CD4-positive, alpha-beta T cell (primary cell): ENCODE measurements around the gene CYBA. TPM values are rescaled to one million over a fixed set of nuclear protein-coding genes. Genes with fewer than 3 reads are reported as not detected.

Experiments used
- ATAC-seq: fragments of 200-7000 bp; cut with Tn5 transposase; one replicate; pipeline ENCODE4 v1.10.0; 2022; ENCODE audit warnings: mild to moderate bottlenecking; ENCODE audit not compliant: poor library complexity
- CTCF ChIA-PET: fragments of 350-600 bp; sonication (Branson Sonifier 250); formaldehyde crosslinking; loops from one replicate; lab custom pipeline; 2021; ENCODE audit warnings: antibody characterized with exemption, inconsistent platforms; lab: Charles Lee
- POLR2A ChIA-PET: fragments of 350-600 bp; sonication (Branson Sonifier 250); formaldehyde crosslinking; loops from one replicate; lab custom pipeline; 2021; ENCODE audit warnings: antibody characterized with exemption, inconsistent platforms; lab: Charles Lee
- DNase-seq, 14 experiments: peaks; one replicate each; pipeline ENCODE4 v3.0.0-alpha.2; 2013 to 2020; ENCODE audit warnings: mixed read lengths in 2 of 14
- H3K27ac ChIP-seq, 2 donors: one replicate each; pipeline versions ENCODE4 v1.5.1 to v1.7.0; 2013; ENCODE audit warnings: low read length in 2 of 2, low read depth in 1 of 2, mild to moderate bottlenecking in 1 of 2
- H3K27me3 ChIP-seq, 2 experiments: 1 replicate in 1 of 2; 2 replicates in 1 of 2; pipeline versions ENCODE4 v1.6.1 to v1.7.0; 2013; ENCODE audit warnings: low read length in 2 of 2, control low read depth in 1 of 2, mild to moderate bottlenecking in 1 of 2, moderate library complexity in 1 of 2; ENCODE audit not compliant: insufficient read depth in 2 of 2, control insufficient read depth in 1 of 2
- H3K36me3 ChIP-seq: one replicate; pipeline ENCODE4 v1.6.1; 2013; ENCODE audit warnings: low read length, control low read depth; ENCODE audit not compliant: insufficient read depth
- H3K4me1 ChIP-seq: one replicate; pipeline ENCODE4 v1.6.1; 2013; ENCODE audit warnings: low read length, control low read depth; ENCODE audit not compliant: insufficient read depth
- H3K4me3 ChIP-seq: one replicate; pipeline ENCODE4 v1.5.1; 2013; ENCODE audit warnings: mild to moderate bottlenecking, low read length, moderate library complexity
- H3K9me3 ChIP-seq, 2 experiments: 1 replicate in 1 of 2; 2 replicates in 1 of 2; pipeline versions ENCODE4 v1.6.1 to v1.7.0; 2013; ENCODE audit warnings: low read length in 2 of 2, mild to moderate bottlenecking in 2 of 2, control low read depth in 1 of 2, moderate library complexity in 1 of 2; ENCODE audit not compliant: control insufficient read depth in 1 of 2, insufficient read depth in 1 of 2
- H3K27ac Mint-ChIP-seq: one replicate; pipeline ENCODE4 v1.8.0; 2020; ENCODE audit warnings: mixed read lengths
- H3K27me3 Mint-ChIP-seq: one replicate; pipeline ENCODE4 v1.8.0; 2021; ENCODE audit warnings: mixed read lengths
- H3K36me3 Mint-ChIP-seq: one replicate; pipeline ENCODE4 v1.8.0; 2021; ENCODE audit warnings: low read depth, mixed read lengths
- H3K4me1 Mint-ChIP-seq: one replicate; pipeline ENCODE4 v1.8.0; 2021; ENCODE audit warnings: low read depth, mixed read lengths
- H3K4me3 Mint-ChIP-seq: one replicate; pipeline ENCODE4 v1.8.0; 2020; ENCODE audit warnings: mild to moderate bottlenecking, mixed read lengths
- H3K9me3 Mint-ChIP-seq: one replicate; pipeline ENCODE4 v1.8.0; 2020; ENCODE audit warnings: mixed read lengths
- CTCF ChIP-seq: fragments of 200-600 bp; IDR thresholded peaks from one replicate; pipeline ENCODE4 v1.8.0; 2022; ENCODE audit warnings: antibody characterized with exemption, mild to moderate bottlenecking
- intact Hi-C, 2 experiments: fragments of 100-400 bp; cut with DNase I in 1 of 2; cut with micrococcal nuclease in 1 of 2; formaldehyde crosslinking; loops; one replicate each; pipeline versions ENCODE4 v1.15.1 to v1.9.0; 2023 to 2025; cut with DNase I, micrococcal nuclease
- total RNA-seq, 174 experiments: library from RNA in 2 of 174; stranded (reverse) in 2 of 174; gene quantifications; one replicate each; pipeline ENCODE4 v1.2.3 and lab custom pipeline; 2021 to 2026

Gene CYBA
- total RNA-seq, 2 experiments from 2014 or later = 292 to 294 TPM

GRCh38 chr16:88696441-88696840 is 45.6 kb upstream of the CYBA start:
- Mint-ChIP-seq H3K36me3 (peaks cover 41% of the 10 kb centered on the region), H3K27me3 (no peaks in the 10 kb centered on the region), H3K4me1 (peaks cover 54% of the 10 kb centered on the region), H3K4me3 (no peak overlapping the region), H3K9me3 (no peaks in the 10 kb centered on the region), H3K27ac (peak overlapping the region; percentile 30)
- H3K9me3 ChIP-seq = no peaks in the 10 kb centered on the region
- peaks cover 98% of the 10 kb centered on the region for H3K4me1 ChIP-seq
- TF ChIP-seq CTCF = no peak
- H3K27ac ChIP-seq = no peak overlapping the region
- no peak for ATAC-seq
- no peaks in the 10 kb centered on the region for H3K27me3 ChIP-seq
- peaks cover 61% of the 10 kb centered on the region for H3K36me3 ChIP-seq
- intact Hi-C loops = no loop called here
- ChIA-PET CTCF (no interaction called here), POLR2A (interaction anchor here (0.6 to 2.3 kb wide), 3 partner anchors 8 to 74 kb away, joined by 3 to 7 read pairs (median 3); no protein-coding TSS in a partner anchor)
- no peak for DNase-seq
- H3K4me3 ChIP-seq = no peak overlapping the region

DNA sequence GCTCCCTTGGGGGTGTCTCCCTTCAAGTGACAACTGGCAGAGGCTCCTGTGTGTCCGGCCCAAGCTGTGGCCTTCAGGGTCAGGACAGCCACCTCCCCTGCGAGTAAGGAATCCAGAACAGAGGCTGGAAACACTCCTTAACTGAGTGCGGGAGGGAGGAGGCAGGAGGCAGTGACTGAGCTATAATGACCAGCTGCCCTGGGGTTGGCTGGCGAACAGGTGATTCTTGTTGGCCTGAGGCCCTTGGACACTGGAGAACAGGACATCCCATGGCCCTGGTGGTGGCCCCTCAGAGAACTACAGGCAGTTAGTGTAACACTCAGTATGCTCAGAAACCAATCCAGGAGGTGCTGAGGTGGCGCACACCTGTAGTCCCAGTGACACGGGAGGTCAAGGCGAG is 44.9 kb upstream of the CYBA start:
- ATAC-seq (no peak), DNase-seq (no peak)
- CTCF ChIA-PET = no interaction called here
- no peak for TF ChIP-seq CTCF
- Histone ChIP-seq H3K9me3 (no peaks in the 10 kb centered on the region), H3K27me3 (no peaks in the 10 kb centered on the region), H3K36me3 (peaks cover 60% of the 10 kb centered on the region), H3K4me3 (no peak overlapping the region), H3K4me1 (peaks cover 98% of the 10 kb centered on the region), H3K27ac (no peak overlapping the region)
- Mint-ChIP-seq H3K4me1 (peaks cover 56% of the 10 kb centered on the region), H3K4me3 (no peak overlapping the region), H3K27ac (peak overlapping the region; percentile 58), H3K36me3 (peaks cover 36% of the 10 kb centered on the region), H3K9me3 (no peaks in the 10 kb centered on the region), H3K27me3 (no peaks in the 10 kb centered on the region)
- POLR2A ChIA-PET = interaction anchor here (0.6 to 2.3 kb wide), 2 partner anchors 9 to 75 kb away, joined by 3 to 7 read pairs; no protein-coding TSS in a partner anchor
- intact Hi-C loops = no loop called here

GRCh38 chr16:88695218-88695617 is 44.4 kb upstream of the CYBA start:
- Histone ChIP-seq H3K27me3 (no peaks in the 10 kb centered on the region), H3K9me3 (no peaks in the 10 kb centered on the region), H3K4me1 (peaks cover 98% of the 10 kb centered on the region), H3K27ac (peak overlapping the region in 1 of 2 donors; percentile 29), H3K4me3 (no peak overlapping the region), H3K36me3 (peaks cover 55% of the 10 kb centered on the region)
- Mint-ChIP-seq H3K4me1 (peaks cover 56% of the 10 kb centered on the region), H3K9me3 (no peaks in the 10 kb centered on the region), H3K27me3 (no peaks in the 10 kb centered on the region), H3K27ac (peak overlapping the region; percentile 58), H3K36me3 (peaks cover 30% of the 10 kb centered on the region), H3K4me3 (peak overlapping the region; percentile 4)
- TF ChIP-seq CTCF = no peak
- ATAC-seq = no peak
- DNase-seq = no peak
- ChIA-PET CTCF (no interaction called here), POLR2A (interaction anchor here (2.3 kb wide), 1 partner anchor 9 kb away, joined by 7 read pairs; no protein-coding TSS in a partner anchor)
- intact Hi-C loops = no loop called here
